Liver (tissue), 9 donors: ENCODE measurements around the gene HBG2. TPM values are rescaled to one million over a fixed set of nuclear protein-coding genes. Genes with fewer than 3 reads are reported as not detected.
A peak's percentile ranks its signal among the peaks of the same experiment; 100 is the strongest.

ENCODE experiments used
- DNase-seq: peaks from one replicate; pipeline ENCODE4 v3.0.0-alpha.2; 2017; ENCODE audit warnings: low spot score
- H3K27ac ChIP-seq, 2 donors: one replicate each; pipeline ENCODE4 v1.7.0; 2013; ENCODE audit warnings: inconsistent platforms in 2 of 2, low read length in 2 of 2, control low read depth in 1 of 2, low read depth in 1 of 2, mild to moderate bottlenecking in 1 of 2
- H3K27me3 ChIP-seq, 4 donors: one replicate each; pipeline versions ENCODE4 v1.6.1 to v1.7.0; 2013; ENCODE audit warnings: low read length in 3 of 4, inconsistent platforms in 1 of 4, mild to moderate bottlenecking in 1 of 4, moderate library complexity in 1 of 4; ENCODE audit not compliant: control insufficient read depth in 4 of 4, insufficient read depth in 4 of 4
- H3K36me3 ChIP-seq, 4 donors: one replicate each; pipeline versions ENCODE4 v1.6.1 to v1.7.0; 2013; ENCODE audit warnings: low read length in 3 of 4, mild to moderate bottlenecking in 3 of 4, low read depth in 1 of 4, moderate library complexity in 1 of 4; ENCODE audit not compliant: control insufficient read depth in 4 of 4, insufficient read depth in 3 of 4
- H3K4me1 ChIP-seq, 4 donors: one replicate each; pipeline versions ENCODE4 v1.6.1 to v1.7.0; 2013; ENCODE audit warnings: low read length in 3 of 4, mild to moderate bottlenecking in 3 of 4, moderate library complexity in 1 of 4; ENCODE audit not compliant: control insufficient read depth in 4 of 4, insufficient read depth in 4 of 4
- H3K4me3 ChIP-seq, 3 donors: one replicate each; pipeline versions ENCODE4 v1.6.1 to v1.7.0; 2013; ENCODE audit warnings: low read length in 3 of 3, control low read depth in 1 of 3, low read depth in 1 of 3, mild to moderate bottlenecking in 1 of 3
- H3K9ac ChIP-seq, 2 donors: one replicate each; pipeline ENCODE4 v1.7.0; 2013; ENCODE audit warnings: low read length in 2 of 2, mild to moderate bottlenecking in 2 of 2, moderate library complexity in 2 of 2, control low read depth in 1 of 2, low read depth in 1 of 2
- H3K9me3 ChIP-seq, 4 donors: one replicate each; pipeline versions ENCODE4 v1.6.1 to v1.7.0; 2013; ENCODE audit warnings: low read length in 3 of 4; ENCODE audit not compliant: control insufficient read depth in 4 of 4
- ATF3 ChIP-seq: IDR thresholded peaks from 2 replicates; pipeline ENCODE4 v1.6.1; 2016; ENCODE audit warnings: antibody characterized with exemption
- CTCF ChIP-seq: fragments of 150-350 bp; IDR thresholded peaks from 2 replicates; pipeline ENCODE4 v1.5.1; 2017; ENCODE audit warnings: improper control_type of control experiment, low read depth, low read length; ENCODE audit not compliant: missing input control
- EGR1 ChIP-seq, 2 donors: IDR thresholded peaks; 2 replicates each; pipeline ENCODE4 v1.6.1; 2016 to 2018; ENCODE audit warnings: antibody characterized with exemption in 2 of 2, low read depth in 2 of 2
- FOXA1 ChIP-seq: IDR thresholded peaks from 2 replicates; pipeline ENCODE4 v1.6.1; 2016; ENCODE audit warnings: antibody characterized with exemption
- FOXA2 ChIP-seq: IDR thresholded peaks from 2 replicates; pipeline ENCODE4 v1.6.1; 2016; ENCODE audit warnings: antibody characterized with exemption
- GABPA ChIP-seq, 2 donors: IDR thresholded peaks in 1 of 2; conservative IDR thresholded peaks in 1 of 2; 2 replicates each; pipeline ENCODE4 v1.6.1; 2016; ENCODE audit warnings: antibody characterized with exemption in 2 of 2, mild to moderate bottlenecking in 1 of 2, moderate library complexity in 1 of 2
- HNF4A ChIP-seq, 2 donors: conservative IDR thresholded peaks; 2 replicates each; pipeline ENCODE4 v1.6.1; 2016; ENCODE audit warnings: antibody characterized with exemption in 2 of 2, mild to moderate bottlenecking in 2 of 2
- HNF4G ChIP-seq: IDR thresholded peaks from 2 replicates; pipeline ENCODE4 v1.6.1; 2016; ENCODE audit warnings: antibody characterized with exemption
- JUND ChIP-seq, 2 donors: IDR thresholded peaks; 2 replicates each; pipeline ENCODE4 v1.6.1; 2016; ENCODE audit warnings: antibody characterized with exemption in 2 of 2
- MAX ChIP-seq: IDR thresholded peaks from 2 replicates; pipeline ENCODE4 v1.6.1; 2016; ENCODE audit warnings: antibody characterized with exemption
- NR2F2 ChIP-seq: IDR thresholded peaks from 2 replicates; pipeline ENCODE4 v1.6.1; 2016; ENCODE audit warnings: antibody characterized with exemption
- RAD21 ChIP-seq, 2 donors: IDR thresholded peaks; 2 replicates each; pipeline ENCODE4 v1.6.1; 2016; ENCODE audit warnings: antibody characterized with exemption in 2 of 2, mild to moderate bottlenecking in 2 of 2
- REST ChIP-seq: IDR thresholded peaks from 2 replicates; pipeline ENCODE4 v1.6.1; 2016; ENCODE audit warnings: antibody characterized with exemption, mild to moderate bottlenecking
- RXRA ChIP-seq, 2 donors: IDR thresholded peaks; 2 replicates each; pipeline ENCODE4 v1.6.1; 2017 to 2018; ENCODE audit warnings: antibody characterized with exemption in 2 of 2, mild to moderate bottlenecking in 1 of 2
- SP1 ChIP-seq: IDR thresholded peaks from 2 replicates; pipeline ENCODE4 v1.6.1; 2018; ENCODE audit warnings: antibody characterized with exemption, mild to moderate bottlenecking
- TAF1 ChIP-seq: conservative IDR thresholded peaks from 2 replicates; pipeline ENCODE4 v1.6.1; 2016; ENCODE audit warnings: antibody characterized with exemption, mild to moderate bottlenecking
- YY1 ChIP-seq: IDR thresholded peaks from 2 replicates; pipeline ENCODE4 v1.6.1; 2016; ENCODE audit warnings: antibody characterized with exemption, mild to moderate bottlenecking
- WGBS: extraction: QIAGEN DNeasy Blood & Tissue Kit; methylation state at CpG from one replicate; pipeline ENCODE4 v1.1.7; 2013; 5-methylcytosine and 5-hydroxymethylcytosine counted together
- polyA plus RNA-seq, 2 donors: library from polyadenylated mRNA; stranded (reverse) in 1 of 2; unstranded in 1 of 2; fragments of 200-250 nt in 1 of 2; fragments of >200 nt in 1 of 2; fragmentation: Nextera tagmentation in 1 of 2; extraction: Ambion mirVana in 1 of 2; gene quantifications; one replicate each; pipeline versions ENCODE4 v1.2.1 to v1.2.3, GENCODE V29; 2013 to 2015
- total RNA-seq, 2 donors: library from RNA; depleted of rRNA; stranded (reverse); fragments of >200 nt; gene quantifications; one replicate each; pipeline ENCODE4 v1.2.3, GENCODE V29; 2014
- donor health status: healthy.
- donor health status: healthy.
- donor health status: healthy.
- donor health status: healthy.
- donor health status: healthy.

The HBG2 gene
- total and polyA plus RNA-seq, 4 donors, result 0.71 to 55,632 TPM; not detected in 2

- no peak for DNase-seq
- Histone ChIP-seq H3K27me3 (no peaks in the 10 kb centered on the region), H3K27ac (no peak overlapping the region), H3K9ac (no peak overlapping the region), H3K36me3 (no peaks in the 10 kb centered on the region), H3K4me1 (no peaks in the 10 kb centered on the region), H3K9me3 (no peaks in the 10 kb centered on the region), H3K4me3 (no peak overlapping the region)
- no peak for TF ChIP-seq MAX
- no peak for TF ChIP-seq JUND (IDR thresholded peaks at IDR 0.05)
- no peak for TF ChIP-seq RXRA (IDR thresholded peaks at IDR 0.05)
- no peak for TF ChIP-seq EGR1 (IDR thresholded peaks at IDR 0.05; ENCODE audit: low read depth in 2 of 2)
- TF ChIP-seq REST, result no peak
- no peak for TF ChIP-seq RAD21 (IDR thresholded peaks at IDR 0.05)
- TF ChIP-seq FOXA2, result no peak
- 83% methylated on average over 4 of the region's 4 CpGs for WGBS
Observed at GRCh38 chr11:5285703-5286340, 31.2 kb upstream of the HBG2 start.

- no peak for TF ChIP-seq HNF4G
- no peak for TF ChIP-seq YY1
- TF ChIP-seq EGR1 (IDR thresholded peaks at IDR 0.05; ENCODE audit: low read depth in 2 of 2), result no peak
- no peak for TF ChIP-seq GABPA (IDR thresholded peaks at IDR 0.05 in 1 of 2, conservative IDR thresholded peaks at IDR 0.05 in 1 of 2)
- TF ChIP-seq RAD21 (IDR thresholded peaks at IDR 0.05), result no peak
- TF ChIP-seq RXRA (IDR thresholded peaks at IDR 0.05), result no peak
- TF ChIP-seq ATF3, result no peak
- no peak for TF ChIP-seq CTCF
- no peak for TF ChIP-seq FOXA2
- TF ChIP-seq REST, result no peak
- TF ChIP-seq HNF4A (conservative IDR thresholded peaks at IDR 0.05), result no peak
- no peak for TF ChIP-seq JUND (IDR thresholded peaks at IDR 0.05)
- TF ChIP-seq SP1, result no peak
- no peak for TF ChIP-seq FOXA1
- TF ChIP-seq MAX, result no peak
- no peak for TF ChIP-seq NR2F2
- no peak for TF ChIP-seq TAF1
- Histone ChIP-seq H3K27ac (no peak overlapping the region), H3K4me1 (no peaks in the 10 kb centered on the region), H3K9ac (no peak overlapping the region), H3K4me3 (no peak overlapping the region), H3K9me3 (no peaks in the 10 kb centered on the region), H3K36me3 (no peaks in the 10 kb centered on the region), H3K27me3 (no peaks in the 10 kb centered on the region)
- 88% methylated on average over 2 of the region's 2 CpGs for WGBS
- peak; percentile 82 for DNase-seq
Observed at GRCh38 chr11:5284637-5285036, 30.1 kb upstream of the HBG2 start.
